B cell (primary cell): ENCODE measurements around the gene LRRC14B. TPM values are rescaled to one million over a fixed set of nuclear protein-coding genes. Genes with fewer than 3 reads are reported as not detected.

Source experiments
- ATAC-seq: fragments of 200-7000 bp; cut with Tn5 transposase; one replicate; pipeline ENCODE4 v1.10.0; 2021; ENCODE audit warnings: low read depth, mild to moderate bottlenecking, moderate number of reproducible peaks, moderate library complexity
- CTCF ChIA-PET: fragments of 350-600 bp; sonication (Branson Sonifier 250); formaldehyde crosslinking; loops from one replicate; lab custom pipeline; 2021; ENCODE audit warnings: antibody characterized with exemption, inconsistent platforms; lab: Charles Lee
- POLR2A ChIA-PET: fragments of 350-600 bp; sonication (Branson Sonifier 250); formaldehyde crosslinking; loops from one replicate; lab custom pipeline; 2021; ENCODE audit warnings: antibody characterized with exemption; lab: Charles Lee
- DNase-seq: peaks from one replicate; pipeline ENCODE4 v3.0.0; 2013
- H2AFZ ChIP-seq: 2 replicates; pipeline ENCODE4 v1.6.1; 2012; ENCODE audit warnings: mild to moderate bottlenecking, low read depth, low read length; ENCODE audit not compliant: insufficient read depth, poor library complexity, severe bottlenecking
- H3K27ac ChIP-seq, 2 donors: 1 replicate in 1 of 2; 2 replicates in 1 of 2; pipeline ENCODE4 v1.5.1; 2012 to 2013; ENCODE audit warnings: low read length in 2 of 2, mild to moderate bottlenecking in 2 of 2, moderate library complexity in 1 of 2
- H3K27me3 ChIP-seq, 4 experiments: fragments of 200-600 bp in 1 of 4; sonication (generic) in 1 of 4; replicated peaks in 1 of 4; 1 replicate in 2 of 4; 2 replicates in 2 of 4; pipeline versions ENCODE4 v1.6.1 to v1.7.0; 2013 to 2016; ENCODE audit warnings: low read length in 3 of 4, mild to moderate bottlenecking in 2 of 4, mixed read lengths in 1 of 4, moderate library complexity in 1 of 4; ENCODE audit not compliant: insufficient read depth in 4 of 4, control insufficient read depth in 3 of 4; ENCODE audit errors: control extremely low read depth in 1 of 4
- H3K36me3 ChIP-seq, 2 experiments: replicated peaks in 1 of 2; 1 replicate in 1 of 2; 2 replicates in 1 of 2; pipeline versions ENCODE4 v1.6.1 to v1.7.1; 2013; ENCODE audit warnings: low read length in 1 of 2; ENCODE audit not compliant: insufficient read depth in 2 of 2, control insufficient read depth in 1 of 2; ENCODE audit errors: control extremely low read depth in 1 of 2, extremely low read depth in 1 of 2
- H3K4me1 ChIP-seq, 2 donors: fragments of 200-600 bp in 1 of 2; sonication (generic) in 1 of 2; 1 replicate in 1 of 2; 2 replicates in 1 of 2; pipeline versions ENCODE4 v1.5.1 to v1.6.1; 2013 to 2017; ENCODE audit warnings: low read length in 2 of 2; ENCODE audit not compliant: control insufficient read depth in 2 of 2, insufficient read depth in 2 of 2
- H3K4me2 ChIP-seq: replicated peaks from 2 replicates; pipeline ENCODE3; 2012; ENCODE audit warnings: mild to moderate bottlenecking, low read depth, low read length; ENCODE audit not compliant: poor library complexity, severe bottlenecking
- H3K4me3 ChIP-seq, 5 experiments: fragments of 200-600 bp in 1 of 5; sonication (generic) in 1 of 5; 1 replicate in 3 of 5; 2 replicates in 2 of 5; pipeline versions ENCODE4 v1.5.1 to v1.7.0; 2011 to 2016; ENCODE audit warnings: low read length in 4 of 5, mild to moderate bottlenecking in 4 of 5, low read depth in 2 of 5, control low read depth in 1 of 5, moderate library complexity in 1 of 5; ENCODE audit not compliant: insufficient read depth in 1 of 5; ENCODE audit errors: control extremely low read depth in 1 of 5, extremely low read depth in 1 of 5
- H3K79me2 ChIP-seq: fragments of 200-600 bp; sonication (generic); one replicate; pipeline ENCODE4 v1.6.0; 2016; ENCODE audit warnings: low read length; ENCODE audit not compliant: control insufficient read depth, insufficient read depth
- H3K9ac ChIP-seq: fragments of 200-600 bp; sonication (generic); 2 replicates; pipeline ENCODE4 v1.6.1; 2017; ENCODE audit warnings: mild to moderate bottlenecking, low read length, moderate library complexity
- H3K9me3 ChIP-seq, 3 donors: one replicate each; pipeline versions ENCODE4 v1.6.1 to v1.7.1; 2013; ENCODE audit warnings: low read length in 2 of 3; ENCODE audit not compliant: control insufficient read depth in 2 of 3, insufficient read depth in 1 of 3; ENCODE audit errors: control extremely low read depth in 1 of 3
- H4K20me1 ChIP-seq: 2 replicates; pipeline ENCODE4 v1.6.0; 2012; ENCODE audit warnings: mild to moderate bottlenecking, low read length; ENCODE audit not compliant: insufficient read depth, control insufficient read depth, poor library complexity, severe bottlenecking
- H3K27ac Mint-ChIP-seq: one replicate; pipeline ENCODE4 v1.8.0; 2021; ENCODE audit warnings: mixed read lengths
- H3K27me3 Mint-ChIP-seq: one replicate; pipeline ENCODE4 v1.8.0; 2021; ENCODE audit warnings: mixed read lengths
- H3K4me1 Mint-ChIP-seq: one replicate; pipeline ENCODE4 v1.8.0; 2021; ENCODE audit warnings: mixed read lengths
- H3K4me3 Mint-ChIP-seq: one replicate; pipeline ENCODE4 v1.8.0; 2021; ENCODE audit warnings: mixed read lengths
- H3K9me3 Mint-ChIP-seq: one replicate; pipeline ENCODE4 v1.8.0; 2022; ENCODE audit warnings: mixed read lengths; ENCODE audit not compliant: insufficient read depth
- EZH2 ChIP-seq: IDR thresholded peaks from 2 replicates; pipeline ENCODE4 v1.6.1; 2012; ENCODE audit warnings: borderline replicate concordance, low read depth, mild to moderate bottlenecking, moderate library complexity, low read length; ENCODE audit not compliant: insufficient read depth, poor library complexity, severe bottlenecking
- WGBS: methylation state at CpG from one replicate; pipeline ENCODE4 v1.1.5; 2013; ENCODE audit warnings: missing lambda C conversion rate; ENCODE audit not compliant: insufficient coverage; 5-methylcytosine and 5-hydroxymethylcytosine counted together
- intact Hi-C: fragments of 100-400 bp; cut with micrococcal nuclease; formaldehyde crosslinking; loops from one replicate; pipeline ENCODE4 v1.10.0; 2022
- polyA plus RNA-seq: library from polyadenylated mRNA; depleted of rRNA; stranded (reverse); fragments of >200 nt; gene quantifications from 2 replicates; pipeline ENCODE4 v1.2.3, GENCODE V29; 2012
- total RNA-seq, 2 donors: library from RNA; stranded (reverse); fragments of 120-200 nt in 1 of 2; gene quantifications; 1 replicate in 1 of 2; 2 replicates in 1 of 2; pipeline versions ENCODE4 v1.2.3 to v1.2.4, GENCODE V29; 2013 to 2022
- TF ChIP-seq, protein P1 (sequence below): fragments of 200-600 bp; IDR thresholded peaks from one replicate; pipeline ENCODE4 v1.8.0; 2022; ENCODE audit warnings: antibody characterized with exemption, mild to moderate bottlenecking

The LRRC14B gene
- total and polyA plus RNA-seq, 2 donors (not counting 1 experiment from before 2014, with no cell fraction given): 0.06 TPM; not detected in 1

DNA sequence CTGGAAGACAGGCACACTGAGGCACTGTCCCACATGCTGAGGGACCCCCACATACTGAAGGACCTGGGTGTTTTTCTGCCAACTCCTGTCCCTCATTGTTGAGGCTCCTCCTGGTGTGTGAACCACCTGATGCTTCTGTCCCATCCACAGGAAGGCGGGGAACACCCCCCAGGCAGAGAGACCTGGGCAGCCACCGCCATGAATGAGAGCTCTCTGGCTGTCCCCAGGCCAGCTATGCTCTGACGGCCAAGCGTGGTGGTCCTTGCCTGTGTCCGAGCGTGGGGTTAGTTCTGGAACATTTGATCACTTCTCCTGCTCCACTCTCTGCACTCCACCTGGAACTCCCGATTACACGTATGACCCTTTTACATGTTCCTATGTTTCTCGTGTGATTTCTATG, 11.9 kb upstream of the LRRC14B start:
- DNase-seq: no peak
- Mint-ChIP-seq H3K4me1 (no peaks in the 10 kb centered on the region), H3K27me3 (no peaks in the 10 kb centered on the region), H3K27ac (no peak overlapping the region), H3K9me3 (no peaks in the 10 kb centered on the region), H3K4me3 (no peak overlapping the region)
- WGBS: 90% methylated on average over 7 of the region's 9 CpGs
- H3K27ac ChIP-seq: no peak overlapping the region
- intact Hi-C loops: no loop called here
- no peaks in the 10 kb centered on the region for H3K9me3 ChIP-seq
- H3K9ac ChIP-seq: no peak overlapping the region
- no peaks in the 10 kb centered on the region for H3K36me3 ChIP-seq
- no peak overlapping the region for H3K4me3 ChIP-seq
- H4K20me1 ChIP-seq: no peaks in the 10 kb centered on the region
- H3K4me1 ChIP-seq: no peaks in the 10 kb centered on the region
- TF ChIP-seq, protein P1, sequence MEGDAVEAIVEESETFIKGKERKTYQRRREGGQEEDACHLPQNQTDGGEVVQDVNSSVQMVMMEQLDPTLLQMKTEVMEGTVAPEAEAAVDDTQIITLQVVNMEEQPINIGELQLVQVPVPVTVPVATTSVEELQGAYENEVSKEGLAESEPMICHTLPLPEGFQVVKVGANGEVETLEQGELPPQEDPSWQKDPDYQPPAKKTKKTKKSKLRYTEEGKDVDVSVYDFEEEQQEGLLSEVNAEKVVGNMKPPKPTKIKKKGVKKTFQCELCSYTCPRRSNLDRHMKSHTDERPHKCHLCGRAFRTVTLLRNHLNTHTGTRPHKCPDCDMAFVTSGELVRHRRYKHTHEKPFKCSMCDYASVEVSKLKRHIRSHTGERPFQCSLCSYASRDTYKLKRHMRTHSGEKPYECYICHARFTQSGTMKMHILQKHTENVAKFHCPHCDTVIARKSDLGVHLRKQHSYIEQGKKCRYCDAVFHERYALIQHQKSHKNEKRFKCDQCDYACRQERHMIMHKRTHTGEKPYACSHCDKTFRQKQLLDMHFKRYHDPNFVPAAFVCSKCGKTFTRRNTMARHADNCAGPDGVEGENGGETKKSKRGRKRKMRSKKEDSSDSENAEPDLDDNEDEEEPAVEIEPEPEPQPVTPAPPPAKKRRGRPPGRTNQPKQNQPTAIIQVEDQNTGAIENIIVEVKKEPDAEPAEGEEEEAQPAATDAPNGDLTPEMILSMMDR: no peak
- no peak for TF ChIP-seq EZH2
- no peak for ATAC-seq
- ChIA-PET POLR2A (no interaction called here), CTCF (interaction anchor here (1.4 kb wide), 1 partner anchor 9 kb away, joined by 3 read pairs; no protein-coding TSS in a partner anchor)
- H3K4me2 ChIP-seq: no peak overlapping the region
- no peaks in the 10 kb centered on the region for H3K79me2 ChIP-seq
- no peaks in the 10 kb centered on the region for H3K27me3 ChIP-seq
- H2AFZ ChIP-seq: no peak overlapping the region

DNA sequence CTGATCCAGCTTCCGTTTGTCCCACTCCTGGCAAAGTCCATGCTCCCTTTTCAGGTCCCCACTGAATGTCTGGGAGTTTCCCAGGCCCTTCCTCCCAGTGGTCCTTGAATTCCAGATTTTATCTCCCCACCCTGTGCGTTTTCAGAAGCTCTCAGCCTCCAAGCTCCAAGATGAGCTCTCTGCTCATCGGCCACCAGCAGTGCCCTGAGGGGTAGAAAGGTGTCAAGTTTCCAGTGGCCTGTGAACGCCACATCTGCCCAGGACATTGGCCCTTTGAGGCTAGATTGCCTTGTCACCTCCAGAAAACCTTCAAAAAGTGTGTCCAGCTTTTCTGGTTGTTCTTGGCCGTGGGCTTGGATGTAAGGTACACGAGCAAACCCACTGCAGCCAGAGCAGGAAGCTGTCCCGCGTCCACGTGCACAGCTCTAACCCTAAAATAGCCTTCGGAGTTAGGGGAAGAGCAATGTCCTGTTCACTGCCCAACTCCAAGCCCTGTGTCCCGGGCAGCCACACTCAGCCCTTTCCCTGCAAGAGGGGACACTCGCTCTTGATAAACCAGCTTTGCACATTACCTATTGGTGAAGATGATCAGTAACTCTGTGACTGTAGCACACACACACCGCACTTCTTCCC, 10.9 kb upstream of the LRRC14B start:
- H3K79me2 ChIP-seq: no peaks in the 10 kb centered on the region
- H3K4me3 ChIP-seq: no peak overlapping the region
- 91% methylated on average over 13 of the region's 13 CpGs for WGBS
- Mint-ChIP-seq H3K9me3 (no peaks in the 10 kb centered on the region), H3K27me3 (peaks cover 4% of the 10 kb centered on the region), H3K4me1 (no peaks in the 10 kb centered on the region), H3K27ac (no peak overlapping the region), H3K4me3 (no peak overlapping the region)
- H3K36me3 ChIP-seq: no peaks in the 10 kb centered on the region
- CTCF ChIA-PET: no interaction called here
- intact Hi-C loops: no loop called here
- TF ChIP-seq, protein P1: no peak
- TF ChIP-seq EZH2: no peak
- H3K27ac ChIP-seq: no peak overlapping the region
- DNase-seq (no peak), ATAC-seq (no peak)
- no peaks in the 10 kb centered on the region for H4K20me1 ChIP-seq
- no peak overlapping the region for H2AFZ ChIP-seq
- no peaks in the 10 kb centered on the region for H3K9me3 ChIP-seq
- H3K9ac ChIP-seq: no peak overlapping the region
- no peaks in the 10 kb centered on the region for H3K4me1 ChIP-seq
- H3K4me2 ChIP-seq: no peak overlapping the region
- POLR2A ChIA-PET: no interaction called here
- no peaks in the 10 kb centered on the region for H3K27me3 ChIP-seq
